ENCODE measurements around the gene EPN1.

The EPN1 gene

GRCh38 chr19:55660991-55661390, 14.0 kb upstream of the EPN1 start:
- no peak for DNase-seq (ENCODE audit: low read depth)

GRCh38 chr19:55661826-55662225, 13.2 kb upstream of the EPN1 start:
- DNase-seq (ENCODE audit: low read depth), result no peak

GRCh38 chr19:55663846-55664536, 11.0 kb upstream of the EPN1 start:
- DNase-seq (ENCODE audit: low read depth), result no peak

- DNase-seq (ENCODE audit: low read depth), result no peak
Measured at GRCh38 chr19:55666343-55667005, 8.6 kb upstream of the EPN1 start.

GRCh38 chr19:55667006-55667381, 8.0 kb upstream of the EPN1 start:
- DNase-seq (ENCODE audit: low read depth), result no peak

GRCh38 chr19:55667511-55667910, 7.5 kb upstream of the EPN1 start:
- DNase-seq (ENCODE audit: low read depth), result no peak

GRCh38 chr19:55667958-55668357, 7.1 kb upstream of the EPN1 start:
- DNase-seq (ENCODE audit: low read depth), result no peak

GRCh38 chr19:55668603-55669348, 6.2 kb upstream of the EPN1 start:
- DNase-seq (ENCODE audit: low read depth), result no peak

- no peak for DNase-seq (ENCODE audit: low read depth)
Measured at GRCh38 chr19:55669418-55670279, 5.4 kb upstream of the EPN1 start.

- DNase-seq (ENCODE audit: low read depth), result no peak
Measured at GRCh38 chr19:55670280-55671053, 4.6 kb upstream of the EPN1 start.

- DNase-seq (ENCODE audit: low read depth), result no peak
Measured at GRCh38 chr19:55671054-55671378, 4.0 kb upstream of the EPN1 start.

GRCh38 chr19:55672418-55672817, 2.6 kb upstream of the EPN1 start:
- DNase-seq (ENCODE audit: low read depth), result no peak

- DNase-seq (ENCODE audit: low read depth), result no peak
Measured at GRCh38 chr19:55673465-55673864, 1.6 kb upstream of the EPN1 start.

- DNase-seq (ENCODE audit: low read depth), result no peak
Measured at GRCh38 chr19:55673889-55674288, 1.1 kb upstream of the EPN1 start.

- no peak for DNase-seq (ENCODE audit: low read depth)
Measured at GRCh38 chr19:55674459-55674840, 576 bp upstream of the EPN1 start.

- DNase-seq (ENCODE audit: low read depth), result no peak
Measured at GRCh38 chr19:55675661-55676354, 782 bp downstream of the EPN1 start.

- DNase-seq (ENCODE audit: low read depth), result no peak
Measured at GRCh38 chr19:55676383-55676782, 1.4 kb downstream of the EPN1 start.

- DNase-seq (ENCODE audit: low read depth), result no peak
Measured at GRCh38 chr19:55676889-55677505, 2.0 kb downstream of the EPN1 start.

GRCh38 chr19:55677572-55678028, 2.6 kb downstream of the EPN1 start:
- no peak for DNase-seq (ENCODE audit: low read depth)

GRCh38 chr19:55678121-55678671, 3.2 kb downstream of the EPN1 start:
- DNase-seq (ENCODE audit: low read depth), result no peak
